Prostate gland (tissue), 2 donors: Measurements from ENCODE around the gene PGP. TPM values are rescaled to one million over a fixed set of nuclear protein-coding genes. Genes with fewer than 3 reads are reported as not detected.

Experiments
- DNase-seq: peaks from one replicate; pipeline ENCODE4 v3.0.0-alpha.2; 2019; ENCODE audit warnings: low spot score
- H3K27ac ChIP-seq, 2 donors: fragments of 200-600 bp; sonication (generic); 2 replicates each; pipeline ENCODE4 v1.5.1; 2017 to 2019
- H3K27me3 ChIP-seq: fragments of 200-600 bp; sonication (generic); replicated peaks from 2 replicates; pipeline ENCODE4 v1.5.1; 2019; ENCODE audit not compliant: insufficient read depth
- H3K36me3 ChIP-seq, 2 donors: fragments of 200-600 bp; sonication (generic); 1 replicate in 1 of 2; 2 replicates in 1 of 2; pipeline versions ENCODE4 v1.5.1 to v1.8.1; 2017 to 2019
- H3K4me1 ChIP-seq: fragments of 200-600 bp; sonication (generic); replicated peaks from 2 replicates; pipeline ENCODE4 v1.5.1; 2019
- H3K4me3 ChIP-seq, 2 donors: fragments of 200-600 bp; sonication (generic); 2 replicates each; pipeline ENCODE4 v1.5.1; 2017 to 2019
- H3K9me3 ChIP-seq: fragments of 200-600 bp; sonication (generic); 2 replicates; pipeline ENCODE4 v1.5.1; 2017
- CTCF ChIP-seq, 4 experiments: fragments of 200-600 bp in 2 of 4; fragments of 450-650 bp in 2 of 4; sonication (generic) in 2 of 4; IDR thresholded peaks; 1 replicate in 3 of 4; 2 replicates in 1 of 4; pipeline ENCODE4 v1.5.1; 2016 to 2019; ENCODE audit warnings: antibody characterized with exemption in 4 of 4, mild to moderate bottlenecking in 2 of 4, moderate library complexity in 2 of 4
- POLR2A ChIP-seq: fragments of 450-650 bp; IDR thresholded peaks from one replicate; pipeline ENCODE4 v1.6.1; 2016; ENCODE audit warnings: antibody characterized with exemption, mild to moderate bottlenecking
- POLR2AphosphoS5 ChIP-seq: sonication (generic); formaldehyde crosslinking; IDR thresholded peaks from one replicate; pipeline ENCODE4 v1.6.1; 2017; ENCODE audit warnings: antibody characterized with exemption
- WGBS: methylation state at CpG from one replicate; pipeline ENCODE4 v1.1.5; 2018; 5-methylcytosine and 5-hydroxymethylcytosine counted together
- intact Hi-C: fragments of 100-400 bp; cut with DNase I; formaldehyde crosslinking; loops from one replicate; pipeline ENCODE4 v1.14.2; 2022
- total RNA-seq, 2 donors: library from RNA; depleted of rRNA; stranded (reverse); fragments of >200 nt; gene quantifications; one replicate each; pipeline ENCODE4 v1.1.0, GENCODE V29; 2016

PGP gene
- total RNA-seq, 2 donors from 2014 or later = 12.7 to 23.7 TPM

DNA sequence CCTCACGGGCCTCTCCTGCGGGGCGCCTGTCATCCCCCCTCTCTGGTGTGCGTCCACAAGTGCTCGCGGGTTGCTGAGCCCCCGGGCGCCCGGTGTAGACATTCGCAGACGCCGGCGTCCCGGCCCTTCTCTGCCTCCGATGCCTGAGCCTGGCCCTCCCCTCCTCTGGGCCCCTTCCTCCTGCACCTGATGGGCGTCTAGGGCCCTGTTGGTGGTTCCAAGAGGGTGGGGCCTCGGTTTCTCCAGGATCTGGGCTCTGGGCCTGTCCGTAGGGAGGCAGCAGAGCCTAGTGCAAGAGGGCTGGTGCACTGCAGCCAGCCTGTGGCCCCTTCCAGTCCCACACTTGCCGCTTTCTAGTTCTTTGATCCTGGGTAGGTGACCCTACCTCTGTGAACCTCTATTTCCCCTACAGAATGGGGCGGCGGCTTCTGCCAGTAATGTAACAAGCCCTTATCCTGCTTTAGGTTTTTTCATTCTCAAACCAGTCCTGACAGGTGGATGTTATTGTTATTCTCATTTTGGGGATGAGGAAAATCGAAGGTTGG lies 9.4 kb upstream of the PGP start:
- Histone ChIP-seq H3K27ac (peak overlapping the region; percentile 79 to 87), H3K9me3 (no peaks in the 10 kb centered on the region), H3K4me3 (peak overlapping the region; percentile 68 to 79), H3K4me1 (peaks cover 12% of the 10 kb centered on the region), H3K27me3 (no peaks in the 10 kb centered on the region), H3K36me3 (peaks cover under 1 to 3% of the 10 kb centered on the region in 2 donors)
- peak; percentile 42 for DNase-seq
- peak in 2 of 4 experiments; percentile 30 to 47 for TF ChIP-seq CTCF (IDR thresholded peaks at IDR 0.05)
- no peak for TF ChIP-seq POLR2A
- TF ChIP-seq POLR2AphosphoS5 = peak; percentile 8
- intact Hi-C loops = no loop called here
- 4% methylated on average over 22 of the region's 22 CpGs for WGBS

- no peaks in the 10 kb centered on the region for H3K9me3 ChIP-seq
- H3K27ac ChIP-seq = peak within 1 kb of the TSS; percentile 79 to 87
- H3K27me3 ChIP-seq = no peaks in the 10 kb centered on the region
- TF ChIP-seq POLR2A (peak; percentile 85), CTCF (IDR thresholded peaks at IDR 0.05) (peak in 3 of 4 experiments; percentile 14 to 45 (median 35)), POLR2AphosphoS5 (peak; percentile 99)
- whole genome bisulfite sequencing = under 1% methylated on average over 80 of the region's 82 CpGs
- DNase-seq = peak; percentile 99
- H3K36me3 ChIP-seq = no peaks in the 10 kb centered on the region
- H3K4me1 ChIP-seq = peaks cover 11% of the 10 kb centered on the region
- intact Hi-C loops = no loop called here
- peak within 1 kb of the TSS; percentile 68 to 79 for H3K4me3 ChIP-seq
Measured at GRCh38 chr16:2223221-2223941, 8.7 kb upstream of the PGP start, which contains the start of gene E4F1. Gene E4F1 (plus strand): TSS chr16:2223591. CDS start chr16:2223614, 23 bp downstream.

- no peak overlapping the region for H3K4me3 ChIP-seq
- WGBS = 94% methylated on average over 4 of the region's 4 CpGs
- DNase-seq = no peak
- H3K36me3 ChIP-seq = no peaks in the 10 kb centered on the region
- intact Hi-C loops = no loop called here
- no peaks in the 10 kb centered on the region for H3K9me3 ChIP-seq
- H3K27me3 ChIP-seq = no peaks in the 10 kb centered on the region
- H3K4me1 ChIP-seq = peaks cover 19% of the 10 kb centered on the region
- TF ChIP-seq POLR2AphosphoS5 (no peak), CTCF (IDR thresholded peaks at IDR 0.05) (no peak), POLR2A (no peak)
- no peak overlapping the region for H3K27ac ChIP-seq
Measured at GRCh38 chr16:2216330-2216729, 1.7 kb upstream of the PGP start.

DNA sequence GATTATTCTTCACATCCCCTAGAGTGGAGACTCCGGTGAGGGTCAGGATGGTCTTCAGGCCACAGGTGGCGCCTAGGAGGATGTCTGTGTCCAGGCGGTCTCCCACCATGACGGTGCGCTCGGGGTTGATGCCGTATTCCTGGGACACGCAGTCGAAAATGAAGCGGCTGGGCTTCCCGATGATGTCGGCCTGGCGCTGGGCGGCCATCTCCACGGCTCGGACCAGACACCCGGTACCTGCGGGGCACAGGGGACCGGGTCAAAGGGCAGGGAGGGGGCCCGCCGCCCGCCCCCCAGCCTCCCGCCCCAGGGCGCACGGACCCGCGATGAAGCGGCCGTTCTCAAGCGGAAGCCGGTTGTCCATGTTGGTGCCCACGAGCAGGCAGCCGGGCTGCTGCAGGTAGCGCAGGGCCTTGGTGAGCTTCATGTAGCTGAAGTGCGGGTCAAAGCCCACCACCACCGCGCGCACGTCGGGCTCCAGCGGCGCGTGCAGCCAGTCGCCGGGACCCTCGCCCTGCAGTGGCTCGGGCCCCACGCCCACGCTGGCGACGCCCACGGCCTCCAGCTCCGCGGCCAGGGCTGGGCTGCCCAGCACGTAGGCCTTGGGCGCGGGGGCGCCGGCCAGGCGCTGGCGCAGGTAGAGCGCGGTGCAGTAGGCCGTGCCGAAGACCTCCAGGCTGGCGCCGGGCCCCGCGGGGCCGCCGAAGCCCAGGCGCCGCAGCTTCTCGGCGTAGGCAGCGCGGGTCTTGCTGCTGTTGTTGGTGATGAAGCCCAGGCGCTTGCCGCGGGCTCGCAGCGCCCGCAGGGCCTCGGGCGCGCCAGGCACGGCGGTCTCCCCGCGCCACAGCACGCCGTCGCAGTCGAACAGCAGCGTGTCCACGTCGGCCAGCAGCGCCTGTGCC lies 572 bp downstream of the PGP start:
- Histone ChIP-seq H3K9me3 (no peaks in the 10 kb centered on the region), H3K4me1 (peaks cover 19% of the 10 kb centered on the region), H3K4me3 (peak overlapping the region; percentile 59 to 70), H3K27ac (peak overlapping the region in 1 of 2 donors; percentile 51), H3K36me3 (peaks cover 0 to under 1% of the 10 kb centered on the region in 2 donors), H3K27me3 (no peaks in the 10 kb centered on the region)
- no peak for DNase-seq
- WGBS = 1% methylated on average over 52 of the region's 98 CpGs
- intact Hi-C loops = no loop called here
- no peak for TF ChIP-seq CTCF (IDR thresholded peaks at IDR 0.05)
